ENCODE data around the gene SUCO. TPM values are rescaled to one million over a fixed set of nuclear protein-coding genes. Genes with fewer than 3 reads are reported as not detected.

SUCO gene
- total and polyA plus RNA-seq, 2 of the 13 experiments (the other 11 are each of a cell fraction or from before 2014, with no cell fraction given): 12.6 to 25.5 TPM

DNA sequence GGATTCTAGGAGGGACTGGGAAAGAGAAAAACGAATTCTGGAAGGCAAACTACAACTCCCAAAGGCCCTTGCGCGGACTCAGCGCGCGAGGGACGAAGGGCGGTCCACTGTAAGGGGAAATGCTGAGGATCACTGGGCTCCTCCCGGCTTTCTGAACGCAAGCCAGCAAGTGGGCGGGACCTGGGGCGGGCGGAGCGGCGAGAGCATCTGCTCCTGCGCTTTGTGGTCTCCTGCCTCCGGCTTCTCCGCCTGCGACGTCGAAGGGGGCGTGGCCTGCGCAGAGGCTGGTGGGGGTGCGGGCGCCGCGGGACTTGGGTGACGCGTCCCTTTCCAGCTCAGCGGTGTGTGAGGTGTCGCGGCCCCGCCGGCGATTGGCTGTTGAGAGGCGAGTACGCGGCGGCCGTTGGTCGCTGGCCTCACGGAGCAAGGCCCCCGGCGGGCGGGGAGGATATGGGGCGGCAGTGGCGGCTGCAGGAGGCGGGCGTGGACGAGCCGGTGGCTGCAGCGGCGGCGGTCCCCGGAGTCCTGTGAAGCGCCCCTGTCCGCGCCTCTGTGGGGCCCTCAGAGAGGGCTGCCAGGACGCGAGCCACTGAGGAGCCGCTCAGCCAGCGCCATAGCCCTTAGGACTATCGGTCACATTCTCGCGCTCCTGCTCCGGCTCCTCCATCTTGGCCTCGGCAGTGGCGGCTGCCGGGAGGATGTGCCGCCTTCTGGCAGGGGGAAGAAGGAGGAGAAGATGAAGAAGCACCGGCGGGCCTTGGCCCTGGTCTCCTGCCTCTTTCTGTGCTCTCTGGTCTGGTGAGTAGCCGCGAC, at the start of gene SUCO (continued):
- peak; percentile 58; the same call in 1 of the 2 replicates for TF ChIP-seq ARHGAP35 (CRISPR knock-in tag; IDR thresholded peaks at IDR 0.05; ENCODE audit: borderline replicate concordance)
- TF ChIP-seq FOXC1 (CRISPR knock-in tag; IDR thresholded peaks at IDR 0.05; ENCODE audit: borderline replicate concordance): no peak; the same call in 1 of the 2 replicates
- peak; percentile 66; the same call in 1 of the 2 replicates for TF ChIP-seq ETV6 (CRISPR knock-in tag; conservative IDR thresholded peaks at IDR 0.05)
- TF ChIP-seq, protein P1, sequence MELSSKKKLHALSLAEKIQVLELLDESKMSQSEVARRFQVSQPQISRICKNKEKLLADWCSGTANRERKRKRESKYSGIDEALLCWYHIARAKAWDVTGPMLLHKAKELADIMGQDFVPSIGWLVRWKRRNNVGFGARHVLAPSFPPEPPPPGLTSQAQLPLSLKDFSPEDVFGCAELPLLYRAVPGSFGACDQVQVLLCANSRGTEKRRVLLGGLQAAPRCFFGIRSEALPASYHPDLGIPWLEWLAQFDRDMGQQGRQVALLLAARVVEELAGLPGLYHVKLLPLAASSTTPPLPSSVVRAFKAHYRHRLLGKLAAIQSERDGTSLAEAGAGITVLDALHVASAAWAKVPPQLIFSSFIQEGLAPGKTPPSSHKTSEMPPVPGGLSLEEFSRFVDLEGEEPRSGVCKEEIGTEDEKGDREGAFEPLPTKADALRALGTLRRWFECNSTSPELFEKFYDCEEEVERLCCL (CRISPR knock-in tag; IDR thresholded peaks at IDR 0.05; ENCODE audit: borderline replicate concordance): peak; percentile 23; the same call in 1 of the 2 replicates
- peak; percentile 77 for TF ChIP-seq POGZ (CRISPR knock-in tag; IDR thresholded peaks at IDR 0.05)
- peak; percentile 88; the same call in 1 of the 2 replicates for TF ChIP-seq ATF7-NPFF (CRISPR knock-in tag; IDR thresholded peaks at IDR 0.05; ENCODE audit: low read depth)
- no peak for TF ChIP-seq STAT5B (CRISPR knock-in tag; IDR thresholded peaks at IDR 0.05)
- peak; percentile 37 for TF ChIP-seq HDAC1 (CRISPR knock-in tag; IDR thresholded peaks at IDR 0.05)
- peak; percentile 49; the same call in 1 of the 2 replicates for TF ChIP-seq ZNF749 (CRISPR knock-in tag; IDR thresholded peaks at IDR 0.05; ENCODE audit: borderline replicate concordance)
- no peak; the same call in 1 of the 2 replicates for TF ChIP-seq ZNF773 (CRISPR knock-in tag; IDR thresholded peaks at IDR 0.05; ENCODE audit: borderline replicate concordance)
- peak; percentile 93 for TF ChIP-seq ZNF143 (CRISPR knock-in tag; IDR thresholded peaks at IDR 0.05)
- peak; percentile 31; the same call in 1 of the 2 replicates for TF ChIP-seq CBX5 (CRISPR knock-in tag; IDR thresholded peaks at IDR 0.05; ENCODE audit: borderline replicate concordance)
- TF ChIP-seq, protein P2, sequence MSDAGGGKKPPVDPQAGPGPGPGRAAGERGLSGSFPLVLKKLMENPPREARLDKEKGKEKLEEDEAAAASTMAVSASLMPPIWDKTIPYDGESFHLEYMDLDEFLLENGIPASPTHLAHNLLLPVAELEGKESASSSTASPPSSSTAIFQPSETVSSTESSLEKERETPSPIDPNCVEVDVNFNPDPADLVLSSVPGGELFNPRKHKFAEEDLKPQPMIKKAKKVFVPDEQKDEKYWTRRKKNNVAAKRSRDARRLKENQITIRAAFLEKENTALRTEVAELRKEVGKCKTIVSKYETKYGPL (CRISPR knock-in tag; IDR thresholded peaks at IDR 0.05): no peak
- 0 out of 2 replicates have a peak, but pooled peaks have one; percentile 27 for TF ChIP-seq TP53 (CRISPR knock-in tag; conservative IDR thresholded peaks at IDR 0.05)
- TF ChIP-seq ZC3H4 (CRISPR knock-in tag; IDR thresholded peaks at IDR 0.05; ENCODE audit: borderline replicate concordance): no peak
- TF ChIP-seq MED13 (CRISPR knock-in tag; IDR thresholded peaks at IDR 0.05): peak; percentile 85
- TF ChIP-seq CHD4 (IDR thresholded peaks at IDR 0.05; ENCODE audit: borderline replicate concordance, low read length): no peak
- TF ChIP-seq ZNF138 (CRISPR knock-in tag; IDR thresholded peaks at IDR 0.05; ENCODE audit: low read depth): no peak
- TF ChIP-seq BCL6 (CRISPR knock-in tag; IDR thresholded peaks at IDR 0.05): 0 out of 2 replicates have a peak, but pooled peaks have one; percentile 29
- TF ChIP-seq, protein P3, sequence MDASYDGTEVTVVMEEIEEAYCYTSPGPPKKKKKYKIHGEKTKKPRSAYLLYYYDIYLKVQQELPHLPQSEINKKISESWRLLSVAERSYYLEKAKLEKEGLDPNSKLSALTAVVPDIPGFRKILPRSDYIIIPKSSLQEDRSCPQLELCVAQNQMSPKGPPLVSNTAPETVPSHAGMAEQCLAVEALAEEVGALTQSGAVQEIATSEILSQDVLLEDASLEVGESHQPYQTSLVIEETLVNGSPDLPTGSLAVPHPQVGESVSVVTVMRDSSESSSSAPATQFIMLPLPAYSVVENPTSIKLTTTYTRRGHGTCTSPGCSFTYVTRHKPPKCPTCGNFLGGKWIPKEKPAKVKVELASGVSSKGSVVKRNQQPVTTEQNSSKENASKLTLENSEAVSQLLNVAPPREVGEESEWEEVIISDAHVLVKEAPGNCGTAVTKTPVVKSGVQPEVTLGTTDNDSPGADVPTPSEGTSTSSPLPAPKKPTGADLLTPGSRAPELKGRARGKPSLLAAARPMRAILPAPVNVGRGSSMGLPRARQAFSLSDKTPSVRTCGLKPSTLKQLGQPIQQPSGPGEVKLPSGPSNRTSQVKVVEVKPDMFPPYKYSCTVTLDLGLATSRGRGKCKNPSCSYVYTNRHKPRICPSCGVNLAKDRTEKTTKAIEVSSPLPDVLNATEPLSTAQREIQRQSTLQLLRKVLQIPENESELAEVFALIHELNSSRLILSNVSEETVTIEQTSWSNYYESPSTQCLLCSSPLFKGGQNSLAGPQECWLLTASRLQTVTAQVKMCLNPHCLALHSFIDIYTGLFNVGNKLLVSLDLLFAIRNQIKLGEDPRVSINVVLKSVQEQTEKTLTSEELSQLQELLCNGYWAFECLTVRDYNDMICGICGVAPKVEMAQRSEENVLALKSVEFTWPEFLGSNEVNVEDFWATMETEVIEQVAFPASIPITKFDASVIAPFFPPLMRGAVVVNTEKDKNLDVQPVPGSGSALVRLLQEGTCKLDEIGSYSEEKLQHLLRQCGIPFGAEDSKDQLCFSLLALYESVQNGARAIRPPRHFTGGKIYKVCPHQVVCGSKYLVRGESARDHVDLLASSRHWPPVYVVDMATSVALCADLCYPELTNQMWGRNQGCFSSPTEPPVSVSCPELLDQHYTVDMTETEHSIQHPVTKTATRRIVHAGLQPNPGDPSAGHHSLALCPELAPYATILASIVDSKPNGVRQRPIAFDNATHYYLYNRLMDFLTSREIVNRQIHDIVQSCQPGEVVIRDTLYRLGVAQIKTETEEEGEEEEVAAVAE (CRISPR knock-in tag; IDR thresholded peaks at IDR 0.05; ENCODE audit: borderline replicate concordance): peak; percentile 61; the same call in 1 of the 2 replicates
- 0 out of 2 replicates have a peak, but pooled peaks have one; percentile 61 for TF ChIP-seq ZNF768 (CRISPR knock-in tag; IDR thresholded peaks at IDR 0.05)
- TF ChIP-seq ZNF292 (CRISPR knock-in tag; IDR thresholded peaks at IDR 0.05; ENCODE audit: borderline replicate concordance, low read depth): no peak
- peak; percentile 51; the same call in 1 of the 2 replicates for TF ChIP-seq ZZZ3 (CRISPR knock-in tag; IDR thresholded peaks at IDR 0.05; ENCODE audit: borderline replicate concordance)

All from HepG2 (cell line).